Sciatic nerve (tissue), 2 donors: ENCODE measurements around the gene MRPL50. TPM values are rescaled to one million over a fixed set of nuclear protein-coding genes. Genes with fewer than 3 reads are reported as not detected.
A peak's percentile ranks its signal among the peaks of the same experiment; 100 is the strongest.

Experiments
- ATAC-seq: fragments of 200-7000 bp; cut with Tn5 transposase; one replicate; pipeline ENCODE4 v1.9.1; 2020; ENCODE audit warnings: mild to moderate bottlenecking, moderate library complexity
- DNase-seq: peaks from one replicate; pipeline ENCODE4 v3.0.0-alpha.2; 2020; ENCODE audit warnings: low spot score
- intact Hi-C: fragments of 100-400 bp; cut with DNase I; formaldehyde crosslinking; loops from one replicate; pipeline ENCODE4 v1.14.2; 2022
- total RNA-seq: library from RNA; stranded (reverse); fragmentation: NEBNext Ultra II Directional; extraction: Animal tissue kit (Norgen Biotek cat#: 25700); gene quantifications from one replicate; pipeline ENCODE4 v1.2.1, GENCODE V29; 2021
- donor health status: DM: no; HTN: no; CAD: no.
- donor health status: DM: no; HTN: no; CAD: no.

MRPL50 gene
- total RNA-seq: 11.3 TPM

- intact Hi-C loops: no loop called here
- peak; percentile 98 for DNase-seq
- peak; percentile 99 for ATAC-seq
Observed at GRCh38 chr9:101398068-101398929, at the start of gene MRPL50, which contains the start of gene ZNF189. Gene MRPL50 (minus strand): TSS chr9:101398618. CDS start chr9:101398592, 26 bp downstream. Gene ZNF189 (plus strand): TSS chr9:101398851. CDS start chr9:101399157, 306 bp downstream.

- ATAC-seq: no peak
- intact Hi-C loops: no loop called here
Observed at GRCh38 chr9:101446732-101447131, 48.3 kb upstream of the MRPL50 start.

GRCh38 chr9:101445353-101446029, 47.1 kb upstream of the MRPL50 start:
- intact Hi-C loops: no loop called here
- ATAC-seq (no peak), DNase-seq (no peak)

More at GRCh38 chr9:101446732-101447131, 48.3 kb upstream of the MRPL50 start:
- no peak for DNase-seq

- intact Hi-C loops: no loop called here
- no peak for ATAC-seq
Observed at GRCh38 chr9:101443364-101443771, 45.0 kb upstream of the MRPL50 start.

GRCh38 chr9:101442736-101443135, 44.3 kb upstream of the MRPL50 start:
- ATAC-seq: no peak
- DNase-seq: no peak
- intact Hi-C loops: no loop called here

More at GRCh38 chr9:101443364-101443771, 45.0 kb upstream of the MRPL50 start:
- DNase-seq: no peak

GRCh38 chr9:101442318-101442717, 43.9 kb upstream of the MRPL50 start:
- DNase-seq (no peak), ATAC-seq (no peak)
- intact Hi-C loops: no loop called here

GRCh38 chr9:101440714-101441230, 42.4 kb upstream of the MRPL50 start:
- ATAC-seq (no peak), DNase-seq (no peak)
- intact Hi-C loops: no loop called here

GRCh38 chr9:101438523-101438922, 40.1 kb upstream of the MRPL50 start:
- ATAC-seq (no peak), DNase-seq (no peak)
- intact Hi-C loops: no loop called here

GRCh38 chr9:101437806-101438232, 39.4 kb upstream of the MRPL50 start:
- intact Hi-C loops: no loop called here
- no peak for DNase-seq
- ATAC-seq: no peak

- ATAC-seq (no peak), DNase-seq (no peak)
- intact Hi-C loops: no loop called here
Observed at GRCh38 chr9:101435601-101436079, 37.2 kb upstream of the MRPL50 start, which contains the start of gene ALDOB. Gene ALDOB (minus strand): TSS chr9:101435774. CDS start chr9:101430887, 4,887 bp downstream.

- ATAC-seq (no peak), DNase-seq (no peak)
- intact Hi-C loops: no loop called here
Observed at GRCh38 chr9:101434998-101435397, 36.6 kb upstream of the MRPL50 start.

GRCh38 chr9:101433229-101433628, 34.8 kb upstream of the MRPL50 start:
- intact Hi-C loops: no loop called here
- ATAC-seq: no peak
- no peak for DNase-seq

GRCh38 chr9:101432740-101433139, 34.3 kb upstream of the MRPL50 start:
- intact Hi-C loops: no loop called here
- ATAC-seq (no peak), DNase-seq (no peak)

- intact Hi-C loops: no loop called here
- no peak for ATAC-seq
- DNase-seq: no peak
Observed at GRCh38 chr9:101432171-101432570, 33.8 kb upstream of the MRPL50 start.

GRCh38 chr9:101429736-101430135, 31.3 kb upstream of the MRPL50 start:
- no peak for ATAC-seq
- intact Hi-C loops: no loop called here
- DNase-seq: no peak

GRCh38 chr9:101428909-101429308, 30.5 kb upstream of the MRPL50 start:
- DNase-seq: no peak
- intact Hi-C loops: no loop called here
- no peak for ATAC-seq

- intact Hi-C loops: no loop called here
- ATAC-seq (no peak), DNase-seq (no peak)
Observed at GRCh38 chr9:101427957-101428655, 29.7 kb upstream of the MRPL50 start.

GRCh38 chr9:101427358-101427757, 28.9 kb upstream of the MRPL50 start:
- intact Hi-C loops: no loop called here
- ATAC-seq: no peak
- DNase-seq: no peak

GRCh38 chr9:101421653-101422065, 23.2 kb upstream of the MRPL50 start:
- no peak for ATAC-seq
- no peak for DNase-seq
- intact Hi-C loops: no loop called here
